Embryonic facial prominence (tissue), 1 donor: Measurements from ENCODE around the gene CAPSL.
"Not testable (repeated sequence)": the region's sequence is repeated elsewhere in the genome, so short reads cannot be mapped to it uniquely, and the experiment has no call there.

Source experiments
- DNase-seq: peaks from one replicate; pipeline ENCODE4 v3.0.0-alpha.2; 2016; ENCODE audit errors: extremely low spot score

The CAPSL gene

GRCh38 chr5:35908228-35908627 is 30.2 kb downstream of the CAPSL start:
- DNase-seq: no peak

GRCh38 chr5:35904443-35905132 is 33.8 kb downstream of the CAPSL start:
- DNase-seq: no peak

GRCh38 chr5:35903631-35904203 is 34.7 kb downstream of the CAPSL start:
- DNase-seq: no peak

- DNase-seq: no peak
These were observed 36.3 kb downstream of the CAPSL start for GRCh38 chr5:35902046-35902672.

GRCh38 chr5:35900972-35901695 is 37.3 kb downstream of the CAPSL start:
- no peak for DNase-seq

GRCh38 chr5:35899800-35900199 is 38.6 kb downstream of the CAPSL start:
- DNase-seq: no peak

GRCh38 chr5:35898952-35899660 is 39.3 kb downstream of the CAPSL start:
- DNase-seq: no peak

GRCh38 chr5:35894131-35894530 is 44.3 kb downstream of the CAPSL start:
- no peak for DNase-seq

- DNase-seq: not testable (repeated sequence)
These were observed 45.6 kb downstream of the CAPSL start for GRCh38 chr5:35892799-35893198.

- DNase-seq: no peak
These were observed 48.1 kb downstream of the CAPSL start for GRCh38 chr5:35890021-35891020.

- no peak for DNase-seq
These were observed 50.9 kb downstream of the CAPSL start for GRCh38 chr5:35887321-35888100.

- no peak for DNase-seq
These were observed 52.0 kb downstream of the CAPSL start for GRCh38 chr5:35886381-35886780.

GRCh38 chr5:35884773-35885172 is 53.6 kb downstream of the CAPSL start:
- DNase-seq: no peak

- DNase-seq: no peak
These were observed 54.1 kb downstream of the CAPSL start for GRCh38 chr5:35884191-35884769.

GRCh38 chr5:35881758-35882157 is 56.7 kb downstream of the CAPSL start:
- DNase-seq: no peak

- no peak for DNase-seq
These were observed 58.3 kb downstream of the CAPSL start for GRCh38 chr5:35880156-35880555.

- no peak for DNase-seq
These were observed 58.8 kb downstream of the CAPSL start for GRCh38 chr5:35879649-35880048.

GRCh38 chr5:35879096-35879495 is 59.3 kb downstream of the CAPSL start:
- no peak for DNase-seq

- DNase-seq: no peak
These were observed 60.3 kb downstream of the CAPSL start for GRCh38 chr5:35878079-35878478.

GRCh38 chr5:35877655-35878054 is 60.8 kb downstream of the CAPSL start:
- DNase-seq: no peak
